Sigmoid colon (tissue), 7 donors: ENCODE measurements around the gene RBM38. TPM values are rescaled to one million over a fixed set of nuclear protein-coding genes. Genes with fewer than 3 reads are reported as not detected.
"Not testable (repeated sequence)": the region's sequence is repeated elsewhere in the genome, so short reads cannot be mapped to it uniquely, and the experiment has no call there.

ENCODE experiments used
- DNase-seq: peaks from one replicate; pipeline ENCODE4 v3.0.0-alpha.2; 2019
- H3K27ac ChIP-seq, 4 donors: fragments of 200-600 bp; sonication (generic); one replicate each; pipeline ENCODE4 v1.5.1; 2016 to 2019; ENCODE audit warnings: mild to moderate bottlenecking in 1 of 4
- H3K27me3 ChIP-seq, 3 donors: fragments of 200-600 bp; sonication (generic); one replicate each; pipeline ENCODE4 v1.5.1; 2019; ENCODE audit warnings: mild to moderate bottlenecking in 1 of 3
- H3K36me3 ChIP-seq, 4 donors: fragments of 200-600 bp; sonication (generic); one replicate each; pipeline ENCODE4 v1.5.1; 2016 to 2019
- H3K4me1 ChIP-seq, 4 donors: fragments of 200-600 bp; sonication (generic); one replicate each; pipeline ENCODE4 v1.5.1; 2017 to 2019
- H3K4me3 ChIP-seq, 4 donors: fragments of 200-600 bp; sonication (generic); one replicate each; pipeline ENCODE4 v1.5.1; 2017 to 2019; ENCODE audit warnings: mild to moderate bottlenecking in 2 of 4, moderate library complexity in 1 of 4
- H3K9me3 ChIP-seq, 4 donors: fragments of 200-600 bp in 3 of 4; sonication (generic) in 3 of 4; one replicate each; pipeline versions ENCODE4 v1.5.1 to v1.6.1; 2013 to 2019
- EP300 ChIP-seq, 4 donors: sonication (generic); formaldehyde crosslinking; IDR thresholded peaks; one replicate each; pipeline ENCODE4 v1.6.1; 2017; ENCODE audit warnings: antibody characterized with exemption in 4 of 4
- POLR2A ChIP-seq, 2 donors: fragments of 450-650 bp; IDR thresholded peaks; one replicate each; pipeline ENCODE4 v1.6.1; 2016; ENCODE audit warnings: antibody characterized with exemption in 2 of 2, mild to moderate bottlenecking in 2 of 2, moderate library complexity in 2 of 2
- POLR2AphosphoS5 ChIP-seq, 4 donors: sonication (generic); formaldehyde crosslinking; IDR thresholded peaks; one replicate each; pipeline ENCODE4 v1.6.1; 2017; ENCODE audit warnings: antibody characterized with exemption in 4 of 4
- WGBS, 2 donors: extraction: QIAGEN DNeasy Blood & Tissue Kit; methylation state at CpG; one replicate each; pipeline ENCODE4 v1.1.7; 2013; 5-methylcytosine and 5-hydroxymethylcytosine counted together
- intact Hi-C: fragments of 100-400 bp; cut with DNase I; formaldehyde crosslinking; loops from one replicate; pipeline ENCODE4 v1.15.1; 2023
- polyA plus RNA-seq, 3 donors: library from polyadenylated mRNA; stranded (reverse); fragments of 200-250 nt; gene quantifications; one replicate each; pipeline ENCODE4 v1.2.3, GENCODE V29; 2013
- total RNA-seq, 4 donors: library from RNA; depleted of rRNA; stranded (reverse); fragments of >200 nt; gene quantifications; one replicate each; pipeline ENCODE4 v1.1.0, GENCODE V29; 2016
- TF ChIP-seq, protein P1 (sequence below), 4 experiments: fragments of 450-650 bp in 3 of 4; fragments of 200-600 bp in 1 of 4; IDR thresholded peaks; one replicate each; pipeline ENCODE4 v1.5.1; 2016 to 2019; ENCODE audit warnings: antibody characterized with exemption in 4 of 4, mild to moderate bottlenecking in 3 of 4, moderate library complexity in 2 of 4
- donor health status: healthy with polysubstance abuse.
- donor health status: Bipolar disorder and iron deficiency.
- donor health status: healthy.

Gene RBM38
- total and polyA plus RNA-seq, 7 donors, result 31.4 to 94.2 (median 59.9) TPM

DNA sequence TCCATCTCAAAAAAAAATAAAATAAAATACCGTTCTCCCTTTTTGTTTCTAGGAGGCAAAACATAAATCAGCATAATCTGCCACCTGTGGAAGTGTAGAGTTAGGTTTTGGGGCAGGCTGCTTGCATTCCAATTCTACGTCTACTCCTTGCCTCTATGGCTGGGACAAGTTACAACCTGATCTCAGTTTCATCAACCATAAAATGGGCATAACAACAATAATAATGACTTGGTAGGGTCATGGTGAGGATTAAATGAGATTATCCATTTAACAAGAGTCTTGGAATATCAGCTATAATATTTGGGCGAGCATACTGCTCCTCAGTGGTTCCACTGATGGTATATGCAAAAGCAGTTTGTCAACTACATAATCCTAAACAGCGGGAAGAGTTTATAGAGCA lies 43.8 kb upstream of the RBM38 start:
- no peak overlapping the region for H3K4me3 ChIP-seq
- no peaks in the 10 kb centered on the region for H3K36me3 ChIP-seq
- intact Hi-C loops, result loop anchor here (5.0 to 10.0 kb wide), 2 partner anchors 63 to 795 kb away; no protein-coding TSS in a partner anchor
- H3K9me3 ChIP-seq, result no peaks in the 10 kb centered on the region
- WGBS, 2 donors, result 64 to 87% methylated on average over 4 of the region's 4 CpGs
- no peak for DNase-seq
- no peak overlapping the region for H3K27ac ChIP-seq
- TF ChIP-seq, protein P1, sequence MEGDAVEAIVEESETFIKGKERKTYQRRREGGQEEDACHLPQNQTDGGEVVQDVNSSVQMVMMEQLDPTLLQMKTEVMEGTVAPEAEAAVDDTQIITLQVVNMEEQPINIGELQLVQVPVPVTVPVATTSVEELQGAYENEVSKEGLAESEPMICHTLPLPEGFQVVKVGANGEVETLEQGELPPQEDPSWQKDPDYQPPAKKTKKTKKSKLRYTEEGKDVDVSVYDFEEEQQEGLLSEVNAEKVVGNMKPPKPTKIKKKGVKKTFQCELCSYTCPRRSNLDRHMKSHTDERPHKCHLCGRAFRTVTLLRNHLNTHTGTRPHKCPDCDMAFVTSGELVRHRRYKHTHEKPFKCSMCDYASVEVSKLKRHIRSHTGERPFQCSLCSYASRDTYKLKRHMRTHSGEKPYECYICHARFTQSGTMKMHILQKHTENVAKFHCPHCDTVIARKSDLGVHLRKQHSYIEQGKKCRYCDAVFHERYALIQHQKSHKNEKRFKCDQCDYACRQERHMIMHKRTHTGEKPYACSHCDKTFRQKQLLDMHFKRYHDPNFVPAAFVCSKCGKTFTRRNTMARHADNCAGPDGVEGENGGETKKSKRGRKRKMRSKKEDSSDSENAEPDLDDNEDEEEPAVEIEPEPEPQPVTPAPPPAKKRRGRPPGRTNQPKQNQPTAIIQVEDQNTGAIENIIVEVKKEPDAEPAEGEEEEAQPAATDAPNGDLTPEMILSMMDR (IDR thresholded peaks at IDR 0.05), result no peak
- no peak for TF ChIP-seq POLR2A (IDR thresholded peaks at IDR 0.05)
- no peak for TF ChIP-seq POLR2AphosphoS5 (IDR thresholded peaks at IDR 0.05)
- TF ChIP-seq EP300 (IDR thresholded peaks at IDR 0.05), result no peak
- H3K4me1 ChIP-seq, result peaks cover 0 to 11% (median 9%) of the 10 kb centered on the region in 4 donors
- H3K27me3 ChIP-seq, result peaks cover 0 to 3% (median 0%) of the 10 kb centered on the region in 3 donors

DNA sequence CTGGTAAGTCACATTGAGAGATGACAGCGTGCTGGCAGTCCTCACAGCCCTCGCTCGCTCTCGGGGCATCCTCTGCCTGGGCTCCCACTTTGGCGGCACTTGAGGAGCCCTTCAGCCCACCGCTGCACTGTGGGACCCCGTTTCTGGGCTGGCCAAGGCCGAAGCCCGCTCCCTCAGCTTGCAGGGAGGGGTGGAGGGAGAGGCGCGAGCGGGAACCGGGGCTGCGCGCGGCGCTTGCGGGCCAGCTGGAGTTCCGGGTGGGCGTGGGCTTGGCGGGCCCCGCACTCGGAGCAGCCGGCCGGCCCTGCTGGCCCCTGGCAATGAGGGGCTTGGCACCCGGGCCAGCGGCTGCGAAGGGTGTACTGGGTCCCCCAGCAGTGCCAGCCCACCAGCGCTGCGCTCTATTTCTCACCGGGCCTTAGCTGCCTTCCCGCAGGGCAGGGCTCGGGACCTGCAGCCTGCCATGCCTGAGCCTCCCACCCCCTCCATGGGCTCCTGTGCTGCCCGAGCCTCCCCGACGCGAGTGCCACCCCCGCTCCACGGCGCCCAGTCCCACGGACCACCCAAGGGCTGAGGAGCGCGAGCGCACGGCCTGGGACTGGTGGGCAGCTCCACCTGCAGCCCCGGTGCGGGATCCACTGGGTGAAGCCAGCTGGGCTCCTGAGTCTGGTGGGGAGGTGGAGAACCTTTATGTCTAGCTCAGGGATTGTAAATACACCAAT lies 42.8 kb upstream of the RBM38 start:
- H3K4me3 ChIP-seq, H3K9me3 ChIP-seq, H3K27ac ChIP-seq, H3K36me3 ChIP-seq, DNase-seq, H3K27me3 ChIP-seq: not testable (repeated sequence)
- H3K4me1 ChIP-seq, result peaks cover 0 to 17% (median 13%) of the 10 kb centered on the region in 4 donors
- WGBS, 2 donors, result 69 to 73% methylated on average over 47 of the region's 47 CpGs
- intact Hi-C loops, result loop anchor here (5.0 to 10.0 kb wide), 2 partner anchors 64 to 796 kb away; no protein-coding TSS in a partner anchor

DNA sequence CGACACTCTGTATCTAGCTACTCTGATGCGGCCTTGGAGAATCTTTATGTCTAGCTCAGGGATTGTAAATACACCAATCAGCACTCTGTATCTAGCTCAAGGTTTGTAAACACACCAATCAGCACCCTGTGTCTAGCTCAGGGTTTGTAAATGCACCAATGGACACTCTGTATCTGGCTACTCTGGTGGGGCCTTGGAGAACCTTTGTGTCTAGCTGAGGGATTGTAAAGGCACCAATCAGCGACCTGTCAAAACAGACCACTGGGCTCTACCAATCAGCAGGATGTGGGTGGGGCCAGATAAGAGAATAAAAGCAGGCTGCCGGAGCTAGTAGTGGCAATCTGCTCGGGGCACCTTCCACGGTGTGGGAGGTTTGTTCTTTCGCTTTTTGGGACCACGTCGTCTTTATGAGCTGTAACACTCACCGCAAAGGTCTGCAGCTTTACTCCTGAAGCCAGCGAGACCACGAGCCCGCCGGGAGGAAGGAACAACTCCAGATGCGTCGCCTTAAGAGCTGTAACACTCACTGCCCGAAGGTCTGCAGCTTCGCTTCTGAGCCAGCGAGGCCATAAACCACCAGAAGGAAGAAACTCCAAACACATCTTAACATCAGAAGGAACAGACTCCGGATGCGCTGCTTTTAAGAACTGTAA lies 42.1 kb upstream of the RBM38 start:
- not testable (repeated sequence) for H3K36me3 ChIP-seq, H3K27ac ChIP-seq, H3K9me3 ChIP-seq, H3K27me3 ChIP-seq, H3K4me3 ChIP-seq, DNase-seq
- intact Hi-C loops, result loop anchor here (5.0 to 10.0 kb wide), 2 partner anchors 64 to 797 kb away; no protein-coding TSS in a partner anchor
- peaks cover 0 to 17% (median 13%) of the 10 kb centered on the region in 4 donors for H3K4me1 ChIP-seq
- WGBS, 2 donors, result 84 to 88% methylated on average over 21 of the region's 21 CpGs

DNA sequence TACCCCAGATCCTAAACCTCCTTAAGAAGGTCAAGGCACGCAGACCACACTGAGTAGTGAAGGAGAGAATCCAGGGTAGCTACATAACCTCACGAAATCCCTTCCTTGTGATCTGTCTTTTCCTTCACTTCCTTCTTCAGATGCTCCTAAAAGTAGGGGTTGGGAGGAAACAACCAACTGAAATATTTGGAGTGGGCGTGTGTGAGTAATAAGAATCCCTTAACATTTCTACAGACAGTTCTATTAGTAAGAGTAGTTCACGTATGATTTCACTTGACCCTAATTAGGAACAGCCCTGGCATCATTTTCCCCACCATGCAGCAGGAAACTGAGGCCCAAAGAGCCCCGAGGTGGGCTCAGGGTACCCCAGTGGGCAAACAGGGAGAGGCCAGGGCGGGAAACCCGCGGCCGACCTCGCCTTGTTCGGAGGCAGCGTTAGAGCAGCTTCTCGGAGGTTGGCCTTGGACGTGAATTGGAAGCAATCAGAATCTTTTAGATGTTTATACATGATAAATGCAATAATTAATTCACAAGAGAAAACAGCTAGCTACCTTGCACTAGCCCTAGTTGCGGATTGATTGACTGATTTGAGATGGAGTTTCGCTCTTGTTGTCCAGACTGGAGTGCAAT lies 41.0 kb upstream of the RBM38 start:
- peaks cover 0 to 17% (median 13%) of the 10 kb centered on the region in 4 donors for H3K4me1 ChIP-seq
- peak overlapping the region in 1 of 4 donors; percentile 88 for H3K4me3 ChIP-seq
- H3K27ac ChIP-seq, result peak overlapping the region; percentile 40 to 91 (median 88)
- peaks cover 0 to 14% (median 0%) of the 10 kb centered on the region in 4 donors for H3K36me3 ChIP-seq
- intact Hi-C loops, result loop anchor here (5.0 to 10.0 kb wide), 2 partner anchors 245 to 367 kb away; no protein-coding TSS in a partner anchor
- TF ChIP-seq POLR2A (IDR thresholded peaks at IDR 0.05) (no peak), EP300 (IDR thresholded peaks at IDR 0.05) (no peak), POLR2AphosphoS5 (IDR thresholded peaks at IDR 0.05) (no peak)
- TF ChIP-seq, protein P1 (IDR thresholded peaks at IDR 0.05), result no peak
- H3K9me3 ChIP-seq, result no peaks in the 10 kb centered on the region
- 53 to 87% methylated on average over 16 of the region's 16 CpGs for WGBS, 2 donors
- no peak for DNase-seq
- H3K27me3 ChIP-seq, result peaks cover 0 to 3% (median 0%) of the 10 kb centered on the region in 3 donors

DNA sequence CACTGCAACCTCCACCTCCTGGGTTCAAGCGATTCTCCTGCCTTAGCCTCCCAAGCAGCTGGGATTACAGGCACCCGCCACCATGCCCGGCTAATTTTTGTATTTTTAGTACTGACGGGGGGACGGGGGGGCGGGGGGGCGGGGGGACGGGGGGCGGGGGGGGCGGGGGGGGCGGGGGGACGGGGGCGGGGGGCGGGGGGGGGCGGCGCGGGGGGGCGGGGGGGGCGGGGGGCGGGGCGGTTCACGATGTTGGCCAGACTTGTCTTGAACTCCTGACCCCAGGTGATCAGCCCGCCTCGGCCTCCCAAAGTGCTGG lies 40.5 kb upstream of the RBM38 start:
- Histone ChIP-seq H3K36me3 (peaks cover 0 to 18% (median under 1%) of the 10 kb centered on the region in 4 donors), H3K27ac (peak overlapping the region; percentile 86 to 91 (median 88)), H3K4me3 (peak overlapping the region; percentile 83 to 93 (median 86)), H3K4me1 (peaks cover 0 to 17% (median 13%) of the 10 kb centered on the region in 4 donors)
- 12 to 18% methylated on average over 10 to 11 of the region's 24 CpGs for WGBS, 2 donors
- not testable (repeated sequence) for H3K27me3 ChIP-seq, DNase-seq, H3K9me3 ChIP-seq
- intact Hi-C loops, result loop anchor here (5.0 to 10.0 kb wide), 2 partner anchors 244 to 367 kb away; no protein-coding TSS in a partner anchor
